Suprapubic skin (tissue), 3 donors: Measurements from ENCODE around the gene FYN.

Experiments used
- CTCF ChIP-seq, 2 donors: fragments of 200-600 bp in 1 of 2; fragments of 450-650 bp in 1 of 2; sonication (generic) in 1 of 2; IDR thresholded peaks; one replicate each; pipeline ENCODE4 v1.5.1; 2016 to 2019; ENCODE audit warnings: antibody characterized with exemption in 2 of 2, mild to moderate bottlenecking in 1 of 2, moderate library complexity in 1 of 2
- EP300 ChIP-seq: sonication (generic); formaldehyde crosslinking; IDR thresholded peaks from one replicate; pipeline ENCODE4 v1.6.1; 2017; ENCODE audit warnings: antibody characterized with exemption
- POLR2A ChIP-seq, 2 donors: fragments of 450-650 bp; IDR thresholded peaks; one replicate each; pipeline ENCODE4 v1.6.1; 2017; ENCODE audit warnings: antibody characterized with exemption in 2 of 2, mild to moderate bottlenecking in 2 of 2, moderate library complexity in 2 of 2

GRCh38 chr6:111709201-111709600 lies 164.1 kb downstream of the FYN start:
- no peak for TF ChIP-seq POLR2A (IDR thresholded peaks at IDR 0.05)
- no peak for TF ChIP-seq EP300
- no peak for TF ChIP-seq CTCF (IDR thresholded peaks at IDR 0.05)
